ENCODE data around the gene TEAD2.
"Not testable (repeated sequence)": the region's sequence is repeated elsewhere in the genome, so short reads cannot be mapped to it uniquely, and the experiment has no call there.

The TEAD2 gene

GRCh38 chr19:49383599-49383998, 21.4 kb upstream of the TEAD2 start:
- Histone ChIP-seq H3K4me3 (ENCODE audit: insufficient read depth, low read depth, low read length, poor library complexity, severe bottlenecking) (no peak overlapping the region), H3K9me3 (ENCODE audit: control insufficient read depth, low read length) (no peaks in the 10 kb centered on the region), H3K27ac (ENCODE audit: insufficient read depth, low read length, poor library complexity, severe bottlenecking) (no peak overlapping the region), H3K27me3 (replicated peaks; ENCODE audit: control insufficient read depth, insufficient read depth, low read length, poor library complexity, severe bottlenecking) (no peaks in the 10 kb centered on the region), H3K4me1 (ENCODE audit: control insufficient read depth, insufficient read depth, low read length, poor library complexity, severe bottlenecking) (no peaks in the 10 kb centered on the region), H3K36me3 (ENCODE audit: control insufficient read depth, insufficient read depth, low read length) (no peaks in the 10 kb centered on the region)
- no peak for DNase-seq

- no peak overlapping the region for H3K27ac ChIP-seq (ENCODE audit: insufficient read depth, low read length, poor library complexity, severe bottlenecking)
- no peak overlapping the region for H3K4me3 ChIP-seq (ENCODE audit: insufficient read depth, low read depth, low read length, poor library complexity, severe bottlenecking)
- DNase-seq: no peak
- H3K9me3 ChIP-seq (ENCODE audit: control insufficient read depth, low read length): no peaks in the 10 kb centered on the region
- no peaks in the 10 kb centered on the region for H3K4me1 ChIP-seq (ENCODE audit: control insufficient read depth, insufficient read depth, low read length, poor library complexity, severe bottlenecking)
- no peaks in the 10 kb centered on the region for H3K36me3 ChIP-seq (ENCODE audit: control insufficient read depth, insufficient read depth, low read length)
- H3K27me3 ChIP-seq (replicated peaks; ENCODE audit: control insufficient read depth, insufficient read depth, low read length, poor library complexity, severe bottlenecking): no peaks in the 10 kb centered on the region
Observed at GRCh38 chr19:49382639-49383038, 20.4 kb upstream of the TEAD2 start.

GRCh38 chr19:49380391-49380790, 18.2 kb upstream of the TEAD2 start:
- Histone ChIP-seq H3K27ac (ENCODE audit: insufficient read depth, low read length, poor library complexity, severe bottlenecking) (no peak overlapping the region), H3K4me1 (ENCODE audit: control insufficient read depth, insufficient read depth, low read length, poor library complexity, severe bottlenecking) (no peaks in the 10 kb centered on the region), H3K4me3 (ENCODE audit: insufficient read depth, low read depth, low read length, poor library complexity, severe bottlenecking) (no peak overlapping the region), H3K36me3 (ENCODE audit: control insufficient read depth, insufficient read depth, low read length) (no peaks in the 10 kb centered on the region), H3K27me3 (replicated peaks; ENCODE audit: control insufficient read depth, insufficient read depth, low read length, poor library complexity, severe bottlenecking) (no peaks in the 10 kb centered on the region), H3K9me3 (ENCODE audit: control insufficient read depth, low read length) (no peaks in the 10 kb centered on the region)
- DNase-seq: no peak

- Histone ChIP-seq H3K9me3 (ENCODE audit: control insufficient read depth, low read length) (no peaks in the 10 kb centered on the region), H3K4me3 (ENCODE audit: insufficient read depth, low read depth, low read length, poor library complexity, severe bottlenecking) (no peak overlapping the region), H3K4me1 (ENCODE audit: control insufficient read depth, insufficient read depth, low read length, poor library complexity, severe bottlenecking) (no peaks in the 10 kb centered on the region), H3K27me3 (replicated peaks; ENCODE audit: control insufficient read depth, insufficient read depth, low read length, poor library complexity, severe bottlenecking) (no peaks in the 10 kb centered on the region), H3K27ac (ENCODE audit: insufficient read depth, low read length, poor library complexity, severe bottlenecking) (no peak overlapping the region), H3K36me3 (ENCODE audit: control insufficient read depth, insufficient read depth, low read length) (no peaks in the 10 kb centered on the region)
- no peak for DNase-seq
Observed at GRCh38 chr19:49378512-49378911, 16.3 kb upstream of the TEAD2 start.

- Histone ChIP-seq H3K4me1 (ENCODE audit: control insufficient read depth, insufficient read depth, low read length, poor library complexity, severe bottlenecking) (no peaks in the 10 kb centered on the region), H3K36me3 (ENCODE audit: control insufficient read depth, insufficient read depth, low read length) (no peaks in the 10 kb centered on the region), H3K4me3 (ENCODE audit: insufficient read depth, low read depth, low read length, poor library complexity, severe bottlenecking) (no peak overlapping the region), H3K9me3 (ENCODE audit: control insufficient read depth, low read length) (no peaks in the 10 kb centered on the region), H3K27me3 (replicated peaks; ENCODE audit: control insufficient read depth, insufficient read depth, low read length, poor library complexity, severe bottlenecking) (no peaks in the 10 kb centered on the region), H3K27ac (ENCODE audit: insufficient read depth, low read length, poor library complexity, severe bottlenecking) (no peak overlapping the region)
- DNase-seq: no peak
Observed at GRCh38 chr19:49374665-49375434, 12.6 kb upstream of the TEAD2 start.

- DNase-seq; H3K4me3 ChIP-seq (ENCODE audit: insufficient read depth, low read depth, low read length, poor library complexity, severe bottlenecking); H3K27me3 ChIP-seq (replicated peaks; ENCODE audit: control insufficient read depth, insufficient read depth, low read length, poor library complexity, severe bottlenecking); H3K27ac ChIP-seq (ENCODE audit: insufficient read depth, low read length, poor library complexity, severe bottlenecking); H3K4me1 ChIP-seq (ENCODE audit: control insufficient read depth, insufficient read depth, low read length, poor library complexity, severe bottlenecking); H3K9me3 ChIP-seq (ENCODE audit: control insufficient read depth, low read length); H3K36me3 ChIP-seq (ENCODE audit: control insufficient read depth, insufficient read depth, low read length): not testable (repeated sequence)
Observed at GRCh38 chr19:49373174-49373573, 11.0 kb upstream of the TEAD2 start.

- Histone ChIP-seq H3K27ac (ENCODE audit: insufficient read depth, low read length, poor library complexity, severe bottlenecking) (no peak overlapping the region), H3K9me3 (ENCODE audit: control insufficient read depth, low read length) (no peaks in the 10 kb centered on the region), H3K4me3 (ENCODE audit: insufficient read depth, low read depth, low read length, poor library complexity, severe bottlenecking) (no peak overlapping the region), H3K27me3 (replicated peaks; ENCODE audit: control insufficient read depth, insufficient read depth, low read length, poor library complexity, severe bottlenecking) (no peaks in the 10 kb centered on the region), H3K36me3 (ENCODE audit: control insufficient read depth, insufficient read depth, low read length) (no peaks in the 10 kb centered on the region), H3K4me1 (ENCODE audit: control insufficient read depth, insufficient read depth, low read length, poor library complexity, severe bottlenecking) (no peaks in the 10 kb centered on the region)
- DNase-seq: no peak
Observed at GRCh38 chr19:49371184-49371583, 9.0 kb upstream of the TEAD2 start.

GRCh38 chr19:49368711-49369358, 6.6 kb upstream of the TEAD2 start:
- DNase-seq: no peak
- Histone ChIP-seq H3K27me3 (replicated peaks; ENCODE audit: control insufficient read depth, insufficient read depth, low read length, poor library complexity, severe bottlenecking) (peaks cover 13% of the 10 kb centered on the region), H3K4me3 (ENCODE audit: insufficient read depth, low read depth, low read length, poor library complexity, severe bottlenecking) (no peak overlapping the region), H3K4me1 (ENCODE audit: control insufficient read depth, insufficient read depth, low read length, poor library complexity, severe bottlenecking) (peaks cover 2% of the 10 kb centered on the region), H3K36me3 (ENCODE audit: control insufficient read depth, insufficient read depth, low read length) (no peaks in the 10 kb centered on the region), H3K27ac (ENCODE audit: insufficient read depth, low read length, poor library complexity, severe bottlenecking) (no peak overlapping the region), H3K9me3 (ENCODE audit: control insufficient read depth, low read length) (no peaks in the 10 kb centered on the region)

- Histone ChIP-seq H3K4me1 (ENCODE audit: control insufficient read depth, insufficient read depth, low read length, poor library complexity, severe bottlenecking) (peaks cover 26% of the 10 kb centered on the region), H3K27ac (ENCODE audit: insufficient read depth, low read length, poor library complexity, severe bottlenecking) (no peak overlapping the region), H3K4me3 (ENCODE audit: insufficient read depth, low read depth, low read length, poor library complexity, severe bottlenecking) (no peak overlapping the region), H3K36me3 (ENCODE audit: control insufficient read depth, insufficient read depth, low read length) (no peaks in the 10 kb centered on the region), H3K27me3 (replicated peaks; ENCODE audit: control insufficient read depth, insufficient read depth, low read length, poor library complexity, severe bottlenecking) (peaks cover 32% of the 10 kb centered on the region), H3K9me3 (ENCODE audit: control insufficient read depth, low read length) (no peaks in the 10 kb centered on the region)
- no peak for DNase-seq
Observed at GRCh38 chr19:49366110-49366509, 3.9 kb upstream of the TEAD2 start.

GRCh38 chr19:49364083-49364737, 2.0 kb upstream of the TEAD2 start:
- DNase-seq: no peak
- H3K27me3 ChIP-seq (replicated peaks; ENCODE audit: control insufficient read depth, insufficient read depth, low read length, poor library complexity, severe bottlenecking): peaks cover 32% of the 10 kb centered on the region
- no peak overlapping the region for H3K27ac ChIP-seq (ENCODE audit: insufficient read depth, low read length, poor library complexity, severe bottlenecking)
- no peak overlapping the region for H3K4me3 ChIP-seq (ENCODE audit: insufficient read depth, low read depth, low read length, poor library complexity, severe bottlenecking)
- peaks cover 26% of the 10 kb centered on the region for H3K4me1 ChIP-seq (ENCODE audit: control insufficient read depth, insufficient read depth, low read length, poor library complexity, severe bottlenecking)
- no peaks in the 10 kb centered on the region for H3K9me3 ChIP-seq (ENCODE audit: control insufficient read depth, low read length)
- H3K36me3 ChIP-seq (ENCODE audit: control insufficient read depth, insufficient read depth, low read length): no peaks in the 10 kb centered on the region
